IPS-15b (cell line): Measurements from ENCODE around the gene ATXN1.

ENCODE experiments used
- H3K27me3 ChIP-seq: one replicate; pipeline ENCODE4 v1.6.1; 2013; ENCODE audit warnings: low read length; ENCODE audit not compliant: control insufficient read depth, insufficient read depth
- H3K36me3 ChIP-seq: one replicate; pipeline ENCODE4 v1.6.1; 2013; ENCODE audit warnings: low read length; ENCODE audit not compliant: control insufficient read depth, insufficient read depth
- H3K4me1 ChIP-seq: one replicate; pipeline ENCODE4 v1.6.1; 2013; ENCODE audit warnings: mild to moderate bottlenecking, low read length; ENCODE audit not compliant: control insufficient read depth, insufficient read depth
- H3K4me3 ChIP-seq: one replicate; pipeline ENCODE4 v1.5.1; 2013; ENCODE audit warnings: low read depth, low read length
- H3K9ac ChIP-seq: one replicate; pipeline ENCODE4 v1.6.1; 2013; ENCODE audit warnings: low read depth, mild to moderate bottlenecking, low read length
- H3K9me3 ChIP-seq: one replicate; pipeline ENCODE4 v1.6.1; 2013; ENCODE audit warnings: mild to moderate bottlenecking, low read length; ENCODE audit not compliant: control insufficient read depth, insufficient read depth

The ATXN1 gene

DNA sequence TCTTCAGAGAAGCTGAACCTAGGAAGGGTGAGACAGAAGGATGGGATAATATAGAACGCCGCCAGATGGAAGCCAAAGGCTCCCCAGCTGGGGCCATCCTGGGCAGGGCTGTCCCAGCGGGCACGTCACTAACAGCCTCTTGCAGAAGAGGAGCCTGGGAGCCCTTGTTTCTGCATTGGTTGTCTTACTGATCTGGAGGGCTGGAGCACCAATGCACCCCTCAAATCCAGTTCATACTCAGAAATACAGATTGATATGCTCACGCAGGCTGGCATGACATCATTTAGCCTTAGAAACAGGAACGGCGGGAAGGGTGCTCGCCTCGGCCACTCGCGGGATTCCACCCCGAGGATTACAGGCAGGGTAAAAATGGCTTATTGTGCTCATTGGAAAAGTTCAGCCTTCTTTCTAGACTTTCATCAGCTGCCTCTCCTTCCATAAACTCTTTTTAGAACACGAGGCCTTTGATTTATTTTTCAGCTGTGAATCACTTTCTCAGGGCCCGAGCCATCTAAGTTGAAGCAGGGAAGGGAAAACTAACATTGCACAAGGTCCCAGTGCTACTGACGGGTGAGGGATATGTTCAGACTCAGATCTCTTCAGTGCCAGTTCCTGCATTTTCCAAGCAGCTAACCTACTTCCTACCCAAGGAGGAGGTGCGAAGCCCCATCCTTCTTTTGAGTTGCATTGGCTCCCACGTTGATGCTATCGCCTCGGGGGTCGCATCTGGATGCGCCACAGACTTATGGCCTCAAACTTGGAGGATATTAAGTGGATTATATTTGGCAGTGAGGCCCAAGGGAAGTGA lies 440.5 kb downstream of the ATXN1 start:
- no peaks in the 10 kb centered on the region for H3K9me3 ChIP-seq
- no peaks in the 10 kb centered on the region for H3K36me3 ChIP-seq
- no peak overlapping the region for H3K9ac ChIP-seq
- no peaks in the 10 kb centered on the region for H3K27me3 ChIP-seq
- H3K4me3 ChIP-seq: no peak overlapping the region
- H3K4me1 ChIP-seq: peaks cover 13% of the 10 kb centered on the region

DNA sequence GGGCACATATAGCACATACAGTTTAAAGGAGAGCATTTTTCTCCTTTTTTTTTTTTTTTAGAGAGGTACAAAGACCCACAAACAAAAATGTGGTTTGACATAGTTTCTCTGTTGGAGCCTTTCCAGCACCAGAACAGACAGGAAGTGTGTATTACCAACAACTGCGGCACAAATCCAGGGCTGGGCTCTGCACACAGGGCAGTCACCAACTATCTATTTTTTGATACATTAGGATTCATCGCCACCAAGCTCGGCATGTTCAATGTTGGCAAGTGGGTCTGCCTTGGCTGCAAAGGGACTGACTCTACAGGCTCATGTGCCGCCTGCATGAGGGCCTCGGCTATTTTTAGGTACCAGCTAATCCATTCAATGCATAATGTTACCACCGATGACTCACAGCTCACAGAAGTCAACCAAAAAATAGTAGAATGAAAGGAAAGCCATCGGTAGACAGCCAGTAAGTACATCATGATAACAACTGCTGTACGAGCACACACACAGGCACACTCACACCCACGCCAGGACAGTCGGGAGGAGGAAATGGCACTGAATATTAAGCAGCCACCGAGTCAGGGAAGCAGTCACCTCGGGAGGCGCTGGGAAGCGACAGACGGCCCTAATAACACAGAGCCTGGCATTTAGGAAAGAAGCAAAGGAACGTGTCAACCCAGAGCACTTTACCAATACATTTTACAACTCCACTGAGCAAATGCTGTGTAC lies 441.3 kb downstream of the ATXN1 start:
- peaks cover 13% of the 10 kb centered on the region for H3K4me1 ChIP-seq
- H3K27me3 ChIP-seq: no peaks in the 10 kb centered on the region
- H3K4me3 ChIP-seq: no peak overlapping the region
- H3K36me3 ChIP-seq: no peaks in the 10 kb centered on the region
- H3K9me3 ChIP-seq: no peaks in the 10 kb centered on the region
- no peak overlapping the region for H3K9ac ChIP-seq

DNA sequence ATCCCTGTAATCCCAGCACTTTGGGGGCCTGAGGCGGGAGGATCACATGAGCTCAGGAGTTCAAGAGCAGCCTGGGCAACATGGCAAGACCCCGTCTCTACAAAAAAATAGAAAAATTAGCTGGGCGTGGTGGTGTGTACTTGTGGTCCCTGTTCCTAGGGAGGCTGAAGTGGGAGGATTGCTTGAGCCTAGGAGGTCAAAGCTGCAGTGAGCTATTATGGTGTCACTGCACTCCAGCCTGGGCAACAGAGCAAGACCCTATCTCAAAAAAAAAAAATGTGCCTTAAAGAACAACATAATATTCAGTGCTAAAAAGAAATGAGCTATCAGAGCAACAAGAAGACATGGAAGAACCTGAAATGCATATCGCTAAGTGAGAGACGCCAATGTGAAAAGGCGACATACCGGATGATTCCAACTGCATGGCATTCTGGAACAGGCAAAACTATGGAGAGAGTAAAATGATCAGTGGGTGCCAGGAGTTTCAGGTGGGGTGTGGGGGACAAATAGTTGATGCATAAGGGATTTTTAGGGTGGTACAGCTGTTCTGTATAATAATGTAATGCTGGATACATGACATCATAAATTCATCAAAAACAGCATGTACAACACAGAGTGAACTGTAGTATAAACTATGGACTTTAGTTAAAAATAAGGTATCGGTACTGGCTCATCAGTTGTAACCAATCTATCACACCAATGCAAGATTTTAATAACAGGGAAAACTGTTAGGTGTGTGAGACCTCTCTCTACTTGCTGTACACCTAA lies 442.1 kb downstream of the ATXN1 start:
- no peak overlapping the region for H3K4me3 ChIP-seq
- H3K4me1 ChIP-seq: peaks cover 10% of the 10 kb centered on the region

DNA sequence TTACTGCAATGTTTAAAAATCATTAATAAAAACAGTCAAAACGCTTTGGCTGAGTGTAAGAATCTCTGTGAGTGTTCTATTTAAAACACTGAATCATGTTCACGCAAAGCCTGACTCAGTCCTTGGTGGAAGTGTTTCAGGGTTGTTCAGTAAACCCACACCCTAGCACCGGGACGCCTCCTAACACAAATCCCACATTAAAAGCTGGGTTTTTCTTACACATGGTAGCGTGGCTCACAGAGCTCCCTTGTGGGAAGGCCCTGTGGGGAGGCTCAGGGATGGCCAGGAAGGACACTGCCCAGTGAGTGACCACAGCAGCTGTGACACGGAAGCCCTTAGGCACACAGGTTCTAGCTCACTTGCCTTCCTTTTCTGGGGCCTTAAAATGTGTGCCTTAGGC lies 442.7 kb downstream of the ATXN1 start:
- H3K4me3 ChIP-seq: no peak overlapping the region
- H3K4me1 ChIP-seq: peaks cover 8% of the 10 kb centered on the region
- H3K36me3 ChIP-seq: no peaks in the 10 kb centered on the region
- no peaks in the 10 kb centered on the region for H3K9me3 ChIP-seq
- no peaks in the 10 kb centered on the region for H3K27me3 ChIP-seq
- no peak overlapping the region for H3K9ac ChIP-seq

More for the DNA sequence above, 442.1 kb downstream of the ATXN1 start:
- no peaks in the 10 kb centered on the region for H3K27me3 ChIP-seq
- no peaks in the 10 kb centered on the region for H3K9me3 ChIP-seq
- no peak overlapping the region for H3K9ac ChIP-seq
- no peaks in the 10 kb centered on the region for H3K36me3 ChIP-seq

DNA sequence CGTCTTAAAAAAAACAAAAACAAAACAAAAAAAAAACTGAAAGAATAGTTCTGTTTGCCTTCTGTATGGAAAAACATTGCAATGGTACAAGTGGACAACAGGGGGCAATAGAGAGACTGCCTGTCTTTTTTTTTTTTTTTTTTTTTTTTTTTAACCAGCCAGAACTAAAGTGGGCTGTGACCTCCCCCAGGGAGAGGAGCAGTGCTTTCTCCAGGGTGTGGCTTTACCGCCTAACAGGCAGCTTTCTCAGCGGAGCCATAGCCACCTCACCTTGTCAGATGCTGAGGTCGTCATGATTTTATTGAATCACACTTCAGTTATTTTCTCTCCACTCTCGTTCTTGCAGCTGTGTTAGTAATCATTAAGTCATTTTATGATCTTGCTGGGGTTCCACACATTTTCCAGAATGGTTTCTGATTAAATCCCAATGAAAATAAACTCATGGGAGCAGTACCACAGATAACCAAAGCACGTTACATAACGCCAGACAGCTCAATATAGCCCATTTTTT lies 444.5 kb downstream of the ATXN1 start:
- Histone ChIP-seq H3K9ac (no peak overlapping the region), H3K36me3 (no peaks in the 10 kb centered on the region), H3K9me3 (no peaks in the 10 kb centered on the region), H3K4me3 (no peak overlapping the region), H3K27me3 (no peaks in the 10 kb centered on the region), H3K4me1 (peaks cover 7% of the 10 kb centered on the region)

DNA sequence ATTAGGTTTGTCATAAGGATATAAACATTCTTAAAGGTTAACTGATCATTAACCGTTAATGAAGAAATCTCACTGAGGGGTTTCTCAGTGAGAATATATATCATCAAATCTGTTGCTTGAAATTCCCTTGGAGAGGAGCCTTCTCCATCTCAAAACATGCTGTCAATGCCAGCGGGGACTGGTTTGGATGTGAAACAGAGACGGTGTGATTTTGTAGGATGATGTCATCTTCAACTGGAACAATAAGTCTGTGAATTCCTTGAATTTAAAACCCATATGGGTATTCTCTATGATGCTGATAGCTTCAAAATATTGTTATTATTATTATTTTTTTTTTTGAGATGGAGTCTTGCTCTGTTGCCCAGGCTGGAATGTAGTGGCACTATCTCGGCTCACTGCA lies 447.0 kb downstream of the ATXN1 start:
- no peak overlapping the region for H3K9ac ChIP-seq
- no peaks in the 10 kb centered on the region for H3K27me3 ChIP-seq
- no peaks in the 10 kb centered on the region for H3K4me1 ChIP-seq
- H3K9me3 ChIP-seq: no peaks in the 10 kb centered on the region
- H3K36me3 ChIP-seq: no peaks in the 10 kb centered on the region
- H3K4me3 ChIP-seq: no peak overlapping the region

DNA sequence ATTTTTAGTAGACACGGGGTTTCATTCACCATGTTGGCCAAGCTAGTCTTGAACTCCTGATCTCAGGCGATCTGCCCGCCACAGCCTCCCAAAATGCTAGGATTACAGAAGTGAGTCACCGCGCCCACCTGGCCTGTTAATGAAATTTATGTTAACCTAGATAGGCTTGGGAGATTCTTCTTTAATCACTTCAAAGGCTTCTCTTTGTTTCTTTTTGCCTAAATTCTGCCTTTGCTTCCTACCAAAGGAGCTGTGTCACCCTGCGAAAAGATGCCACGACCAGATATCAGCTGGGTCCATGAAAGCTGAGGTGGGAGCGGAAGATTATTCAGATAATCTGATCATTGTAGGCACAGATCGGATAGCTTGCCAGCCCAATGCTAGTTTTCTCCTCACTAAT lies 447.5 kb downstream of the ATXN1 start:
- Histone ChIP-seq H3K4me3 (no peak overlapping the region), H3K4me1 (no peaks in the 10 kb centered on the region), H3K36me3 (no peaks in the 10 kb centered on the region)

DNA sequence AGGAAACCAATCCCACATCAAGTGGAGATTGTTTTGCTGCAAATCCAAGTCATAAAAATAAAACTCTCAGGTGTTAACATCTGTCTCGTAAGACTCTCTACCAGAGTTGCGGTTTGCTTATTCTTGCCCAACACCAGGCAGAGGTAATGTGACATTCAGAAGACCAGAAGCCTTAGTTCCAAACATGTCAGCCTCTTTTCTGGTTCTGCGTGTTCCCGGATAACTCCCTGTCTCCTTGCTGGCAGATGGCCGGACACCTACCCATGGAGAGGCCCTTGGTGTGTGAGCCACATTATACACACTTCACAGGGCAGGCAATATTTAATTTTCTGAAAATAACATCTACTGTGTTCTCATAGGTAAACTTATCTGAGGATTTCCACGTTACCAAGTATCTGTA lies 449.5 kb downstream of the ATXN1 start:
- no peaks in the 10 kb centered on the region for H3K4me1 ChIP-seq
- no peak overlapping the region for H3K9ac ChIP-seq
- H3K36me3 ChIP-seq: no peaks in the 10 kb centered on the region
- no peaks in the 10 kb centered on the region for H3K27me3 ChIP-seq
- no peak overlapping the region for H3K4me3 ChIP-seq
- H3K9me3 ChIP-seq: no peaks in the 10 kb centered on the region

More for the DNA sequence above, 447.5 kb downstream of the ATXN1 start:
- Histone ChIP-seq H3K9me3 (no peaks in the 10 kb centered on the region), H3K9ac (no peak overlapping the region), H3K27me3 (no peaks in the 10 kb centered on the region)

DNA sequence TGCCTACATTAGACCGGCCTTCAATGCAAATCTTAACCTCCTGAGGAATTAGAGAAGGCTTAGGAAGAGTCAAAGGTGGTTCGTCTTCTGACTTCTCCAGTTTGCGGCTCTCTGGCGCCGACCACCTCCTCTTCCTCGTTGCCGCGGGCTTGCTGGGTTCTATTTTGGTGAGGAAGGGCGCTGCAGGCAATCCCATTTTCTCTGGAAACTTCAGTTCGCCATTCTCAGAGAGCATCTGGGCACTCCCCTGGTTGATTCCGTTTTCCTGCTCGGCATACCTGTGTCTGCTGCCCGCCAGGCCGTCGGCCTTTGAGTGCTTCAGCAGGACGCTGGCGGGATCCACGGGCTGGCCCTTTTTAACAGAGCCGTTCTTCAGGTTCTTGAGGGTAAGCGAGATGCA lies 454.9 kb downstream of the ATXN1 start:
- Histone ChIP-seq H3K36me3 (no peaks in the 10 kb centered on the region), H3K9ac (no peak overlapping the region), H3K4me3 (no peak overlapping the region), H3K9me3 (no peaks in the 10 kb centered on the region), H3K4me1 (peaks cover 20% of the 10 kb centered on the region), H3K27me3 (no peaks in the 10 kb centered on the region)

DNA sequence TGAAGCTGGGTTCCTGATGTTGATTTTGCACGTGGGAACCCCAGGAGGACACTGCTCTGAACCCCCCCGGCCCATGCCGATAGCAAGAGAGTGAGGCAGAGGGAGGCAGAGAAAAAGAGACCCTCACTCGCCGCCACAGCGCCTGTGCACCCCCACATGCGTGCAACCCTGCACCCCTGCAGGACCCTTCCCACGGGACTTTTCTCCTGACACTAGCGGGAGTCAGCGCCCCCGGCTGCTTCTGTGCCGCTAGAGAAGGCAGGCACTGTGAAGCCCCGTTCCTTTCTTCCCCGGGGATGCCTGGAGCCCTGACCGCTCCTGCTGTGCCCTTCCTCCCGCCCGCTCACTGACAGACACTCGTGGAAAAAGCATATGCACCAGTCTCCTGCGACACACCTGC lies 455.5 kb downstream of the ATXN1 start:
- H3K9ac ChIP-seq: no peak overlapping the region
- no peaks in the 10 kb centered on the region for H3K9me3 ChIP-seq
- H3K4me1 ChIP-seq: peaks cover 20% of the 10 kb centered on the region
- no peaks in the 10 kb centered on the region for H3K36me3 ChIP-seq
- H3K27me3 ChIP-seq: no peaks in the 10 kb centered on the region
- no peak overlapping the region for H3K4me3 ChIP-seq

DNA sequence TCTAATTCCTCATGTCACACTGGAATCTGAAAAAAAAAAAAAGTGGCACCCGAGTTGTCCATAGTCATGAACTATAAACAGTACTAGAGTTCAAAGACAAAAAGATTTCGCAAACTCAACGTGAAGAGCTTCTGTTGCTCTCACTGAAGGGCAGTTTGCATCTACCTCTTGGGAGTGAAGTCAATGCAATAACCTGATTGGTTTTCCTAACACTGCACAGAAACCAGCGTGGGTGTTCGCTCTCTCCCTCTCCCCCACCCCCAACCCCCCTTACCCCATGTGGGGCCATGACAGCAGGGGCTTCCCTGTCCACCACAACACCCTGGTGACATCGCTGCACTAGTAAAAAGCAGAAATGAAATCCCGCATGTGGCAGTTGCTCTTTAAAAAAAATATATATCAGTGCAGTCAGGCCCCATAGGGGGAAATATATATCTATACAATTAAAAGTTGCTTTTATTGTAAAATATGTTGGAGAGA lies 456.0 kb downstream of the ATXN1 start:
- Histone ChIP-seq H3K4me1 (peaks cover 20% of the 10 kb centered on the region), H3K9ac (no peak overlapping the region), H3K27me3 (no peaks in the 10 kb centered on the region), H3K36me3 (no peaks in the 10 kb centered on the region), H3K4me3 (no peak overlapping the region), H3K9me3 (no peaks in the 10 kb centered on the region)
